GM12873 (cell line): Measurements from ENCODE around the gene SMURF2.

Source experiments
- CTCF ChIP-seq: IDR thresholded peaks from 2 replicates; pipeline ENCODE4 v1.5.1; 2012; ENCODE audit warnings: low read depth, mild to moderate bottlenecking, moderate library complexity, low read length, control low read depth; ENCODE audit not compliant: insufficient read depth; ENCODE audit errors: missing control alignments

SMURF2 gene

GRCh38 chr17:64692187-64692586 is 30.1 kb upstream of the SMURF2 start:
- no peak for TF ChIP-seq CTCF

GRCh38 chr17:64689106-64689505 is 27.0 kb upstream of the SMURF2 start:
- no peak for TF ChIP-seq CTCF

- TF ChIP-seq CTCF: no peak
Measured at GRCh38 chr17:64688481-64688880, 26.4 kb upstream of the SMURF2 start.

- TF ChIP-seq CTCF: no peak
Measured at GRCh38 chr17:64687961-64688360, 25.9 kb upstream of the SMURF2 start.

- no peak for TF ChIP-seq CTCF
Measured at GRCh38 chr17:64687376-64687775, 25.3 kb upstream of the SMURF2 start.

- TF ChIP-seq CTCF: no peak
Measured at GRCh38 chr17:64686705-64687104, 24.6 kb upstream of the SMURF2 start.

- no peak for TF ChIP-seq CTCF
Measured at GRCh38 chr17:64685705-64686104, 23.6 kb upstream of the SMURF2 start.
